Ishikawa (cell line): ENCODE results near the gene STXBP4.

ENCODE experiments used
- CEBPB ChIP-seq: IDR thresholded peaks from 2 replicates; pipeline ENCODE4 v1.6.1; 2012
- CREB1 ChIP-seq: IDR thresholded peaks from 2 replicates; pipeline ENCODE4 v1.6.1; 2012; ENCODE audit warnings: low read depth
- EGR1 ChIP-seq: IDR thresholded peaks from 2 replicates; pipeline ENCODE4 v1.6.1; 2012
- EP300 ChIP-seq: IDR thresholded peaks from 2 replicates; pipeline ENCODE4 v1.6.1; 2012; ENCODE audit warnings: borderline replicate concordance
- FOXM1 ChIP-seq: IDR thresholded peaks from 2 replicates; pipeline ENCODE4 v1.6.1; 2012; ENCODE audit warnings: low read depth, borderline replicate concordance
- MAX ChIP-seq: IDR thresholded peaks from 2 replicates; pipeline ENCODE4 v1.6.1; 2012
- NFIC ChIP-seq: IDR thresholded peaks from 2 replicates; pipeline ENCODE4 v1.6.1; 2012
- RAD21 ChIP-seq: IDR thresholded peaks from 2 replicates; pipeline ENCODE4 v1.6.1; 2012; ENCODE audit warnings: low read depth
- REST ChIP-seq: IDR thresholded peaks from 2 replicates; pipeline ENCODE4 v1.6.1; 2012; ENCODE audit warnings: low read depth, mild to moderate bottlenecking
- TAF1 ChIP-seq: IDR thresholded peaks from 2 replicates; pipeline ENCODE4 v1.6.1; 2012; ENCODE audit warnings: low read depth, mild to moderate bottlenecking
- TCF12 ChIP-seq: IDR thresholded peaks from 2 replicates; pipeline ENCODE4 v1.6.1; 2012; ENCODE audit warnings: low read depth
- TEAD4 ChIP-seq: IDR thresholded peaks from 2 replicates; pipeline ENCODE4 v1.6.1; 2012
- USF1 ChIP-seq: IDR thresholded peaks from 2 replicates; pipeline ENCODE4 v1.6.1; 2012
- YY1 ChIP-seq: IDR thresholded peaks from 2 replicates; pipeline ENCODE4 v1.6.1; 2012; ENCODE audit warnings: low read depth
- ZBTB7A ChIP-seq: IDR thresholded peaks from 2 replicates; pipeline ENCODE4 v1.6.1; 2012; ENCODE audit warnings: low read depth

The STXBP4 gene

GRCh38 chr17:55037828-55038227 is 69.3 kb downstream of the STXBP4 start:
- TF ChIP-seq NFIC = no peak
- TF ChIP-seq USF1 = no peak
- TF ChIP-seq CEBPB = no peak
- no peak for TF ChIP-seq EGR1
- TF ChIP-seq CREB1 = no peak
- no peak for TF ChIP-seq YY1
- TF ChIP-seq REST = no peak
- TF ChIP-seq MAX = no peak
- no peak for TF ChIP-seq RAD21
- TF ChIP-seq TAF1 = no peak
- TF ChIP-seq FOXM1 = no peak
- TF ChIP-seq TEAD4 = no peak
- TF ChIP-seq ZBTB7A = no peak
- no peak for TF ChIP-seq TCF12
- no peak for TF ChIP-seq EP300

- TF ChIP-seq EP300 = no peak
- TF ChIP-seq TEAD4 = no peak
- no peak for TF ChIP-seq YY1
- TF ChIP-seq FOXM1 = no peak
- TF ChIP-seq TAF1 = no peak
- TF ChIP-seq RAD21 = no peak
- no peak for TF ChIP-seq ZBTB7A
- no peak for TF ChIP-seq USF1
- no peak for TF ChIP-seq CREB1
- no peak for TF ChIP-seq EGR1
- no peak for TF ChIP-seq REST
- no peak for TF ChIP-seq TCF12
- no peak for TF ChIP-seq CEBPB
- TF ChIP-seq MAX = no peak
- no peak for TF ChIP-seq NFIC
Measured at GRCh38 chr17:55038291-55038690, 69.7 kb downstream of the STXBP4 start.

- no peak for TF ChIP-seq USF1
Measured at GRCh38 chr17:55040611-55041010, 72.0 kb downstream of the STXBP4 start.

- TF ChIP-seq TEAD4 (no peak), RAD21 (peak; percentile 37; the same call in 1 of the 2 replicates)
Measured at GRCh38 chr17:55053855-55054254, 85.3 kb downstream of the STXBP4 start.

- TF ChIP-seq TEAD4 (no peak), EGR1 (no peak), MAX (no peak), YY1 (no peak), FOXM1 (no peak), RAD21 (no peak), CEBPB (no peak), REST (no peak), CREB1 (no peak), EP300 (no peak), USF1 (no peak), ZBTB7A (no peak), TCF12 (no peak), NFIC (no peak), TAF1 (no peak)
Measured at GRCh38 chr17:55054429-55054828, 85.9 kb downstream of the STXBP4 start.
